ENCODE measurements around the gene DPP3. TPM values are rescaled to one million over a fixed set of nuclear protein-coding genes. Genes with fewer than 3 reads are reported as not detected.
"Not testable (repeated sequence)": the region's sequence is repeated elsewhere in the genome, so short reads cannot be mapped to it uniquely, and the experiment has no call there.

The DPP3 gene
- total and polyA plus RNA-seq, 9 donors: 18.5 to 27.2 (median 23.0) TPM

DNA sequence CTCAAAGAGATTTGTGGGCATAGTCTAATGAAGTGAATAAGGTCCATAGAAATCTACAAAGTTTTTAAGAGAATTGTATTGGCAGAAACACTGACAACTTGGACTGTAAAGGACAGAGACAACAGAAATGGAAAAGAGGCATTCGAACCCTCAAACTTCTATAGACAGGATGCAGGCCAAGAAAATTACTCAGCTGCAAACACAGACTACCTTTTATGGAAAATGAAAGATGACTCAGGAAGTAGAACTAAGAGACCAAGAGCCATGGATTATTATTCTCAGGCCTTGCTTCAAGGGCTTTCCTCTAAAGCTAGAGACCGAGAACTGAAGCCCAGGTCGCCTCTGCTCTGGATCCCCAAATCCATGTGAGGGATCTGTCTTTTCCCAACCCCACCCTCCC lies 17.3 kb upstream of the DPP3 start:
- WGBS (ENCODE audit: insufficient coverage): no CpG with 5 or more reads among the region's 3 CpGs
- no peaks in the 10 kb centered on the region for H3K36me3 ChIP-seq (ENCODE audit: control insufficient read depth, insufficient read depth, low read length)
- H3K4me1 ChIP-seq (ENCODE audit: control insufficient read depth, insufficient read depth, low read length): peaks cover 24% of the 10 kb centered on the region
- H3K9me3 ChIP-seq (replicated peaks; ENCODE audit: control insufficient read depth, low read depth, low read length): peaks cover 3% of the 10 kb centered on the region
- no peaks in the 10 kb centered on the region for H3K27me3 ChIP-seq (ENCODE audit: control insufficient read depth, insufficient read depth, low read length)
- H3K27ac ChIP-seq (ENCODE audit: low read length): no peak overlapping the region
- no peak for DNase-seq
- no peak overlapping the region for H3K4me3 ChIP-seq (ENCODE audit: low read length)

DNA sequence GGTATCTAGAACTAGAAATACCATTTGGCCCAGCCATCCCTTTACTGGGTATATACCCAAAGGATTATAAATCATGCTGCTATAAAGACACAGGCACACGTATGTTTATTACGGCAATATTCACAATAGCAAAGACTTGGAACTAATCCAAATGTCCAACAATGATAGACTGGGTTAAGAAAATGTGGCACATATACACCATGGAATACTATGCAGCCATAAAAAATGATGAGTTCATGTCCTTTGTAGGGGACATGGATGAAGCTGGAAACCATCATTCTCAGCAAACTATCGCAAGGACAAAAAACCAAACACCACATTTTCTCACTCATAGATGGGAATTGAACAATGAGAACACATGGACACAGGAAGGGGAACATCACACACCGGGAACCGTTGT lies 16.1 kb upstream of the DPP3 start:
- DNase-seq; H3K27me3 ChIP-seq (ENCODE audit: control insufficient read depth, insufficient read depth, low read length); H3K4me3 ChIP-seq (ENCODE audit: low read length); H3K36me3 ChIP-seq (ENCODE audit: control insufficient read depth, insufficient read depth, low read length); H3K9me3 ChIP-seq (replicated peaks; ENCODE audit: control insufficient read depth, low read depth, low read length); H3K27ac ChIP-seq (ENCODE audit: low read length): not testable (repeated sequence)
- no CpG with 5 or more reads among the region's 5 CpGs for WGBS (ENCODE audit: insufficient coverage)
- H3K4me1 ChIP-seq (ENCODE audit: control insufficient read depth, insufficient read depth, low read length): peaks cover 26% of the 10 kb centered on the region

DNA sequence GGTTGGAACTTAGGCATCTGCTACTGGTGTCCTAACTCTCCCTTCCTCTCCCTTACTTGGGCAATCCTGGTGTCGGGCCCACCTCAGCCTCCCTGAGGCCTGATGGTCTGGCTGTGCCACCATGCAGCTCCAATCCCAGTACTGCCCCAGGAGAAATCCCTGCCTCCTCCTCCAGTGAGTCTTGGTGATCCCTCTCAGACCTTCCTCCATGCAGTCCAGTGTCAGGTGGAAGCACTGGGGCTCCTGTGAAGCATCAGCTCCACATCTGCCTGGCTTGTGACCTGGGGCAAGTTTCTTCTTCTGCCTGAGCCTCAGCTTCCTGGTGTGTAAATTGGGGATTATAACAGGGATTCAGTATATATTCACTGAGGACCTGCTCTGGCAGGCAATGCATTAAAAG lies 15.3 kb upstream of the DPP3 start:
- Histone ChIP-seq H3K4me3 (ENCODE audit: low read length) (no peak overlapping the region), H3K4me1 (ENCODE audit: control insufficient read depth, insufficient read depth, low read length) (peaks cover 26% of the 10 kb centered on the region), H3K27me3 (ENCODE audit: control insufficient read depth, insufficient read depth, low read length) (no peaks in the 10 kb centered on the region), H3K27ac (ENCODE audit: low read length) (peak overlapping the region; percentile 56), H3K9me3 (replicated peaks; ENCODE audit: control insufficient read depth, low read depth, low read length) (peaks cover 3% of the 10 kb centered on the region), H3K36me3 (ENCODE audit: control insufficient read depth, insufficient read depth, low read length) (peaks cover 4% of the 10 kb centered on the region)
- no peak for DNase-seq
- 67% methylated on average over 1 of the region's 1 CpG for WGBS (ENCODE audit: insufficient coverage)

DNA sequence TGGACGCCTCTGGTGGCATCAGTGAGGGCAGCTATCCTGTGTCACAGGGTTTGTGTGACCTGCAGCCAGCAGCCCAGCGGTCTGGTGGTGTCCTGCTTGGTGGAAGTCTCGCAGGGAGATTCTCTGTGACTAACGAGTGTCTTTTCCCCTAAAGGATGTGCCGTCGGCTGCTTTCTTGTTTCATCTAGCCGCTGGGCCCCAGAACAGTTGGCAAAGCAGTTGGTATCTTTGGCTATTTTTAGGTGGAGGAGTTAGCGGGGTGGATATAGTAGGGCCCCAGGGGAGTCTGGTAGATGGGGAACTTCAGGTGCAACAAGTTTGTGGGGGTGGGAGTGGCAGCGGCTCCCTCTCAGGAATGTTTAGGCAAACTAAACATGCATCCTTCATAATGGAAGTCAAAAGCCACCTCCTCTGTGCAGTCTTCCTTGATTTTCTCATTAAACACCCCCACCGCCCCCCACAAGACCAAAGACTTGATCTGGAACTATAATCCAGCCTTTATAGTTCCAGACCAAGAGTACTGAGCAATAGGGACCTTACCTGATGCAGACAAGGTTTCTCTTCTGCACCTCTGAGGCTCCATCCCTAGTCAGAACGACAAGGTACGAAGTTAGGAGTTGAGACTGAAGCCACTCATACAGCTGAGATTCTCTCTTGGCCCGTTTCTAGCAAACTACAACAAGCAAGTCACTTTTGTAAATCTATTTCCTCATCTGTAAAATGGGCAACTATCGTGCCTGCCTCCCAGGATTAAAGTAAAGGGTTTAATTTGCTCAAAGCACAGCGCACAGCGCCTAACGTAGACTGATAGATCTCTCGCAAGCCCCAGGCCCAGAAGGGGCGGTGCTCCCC lies 14.6 kb upstream of the DPP3 start:
- peak; percentile 63 for DNase-seq
- H3K27ac ChIP-seq (ENCODE audit: low read length): peak overlapping the region; percentile 92

DNA sequence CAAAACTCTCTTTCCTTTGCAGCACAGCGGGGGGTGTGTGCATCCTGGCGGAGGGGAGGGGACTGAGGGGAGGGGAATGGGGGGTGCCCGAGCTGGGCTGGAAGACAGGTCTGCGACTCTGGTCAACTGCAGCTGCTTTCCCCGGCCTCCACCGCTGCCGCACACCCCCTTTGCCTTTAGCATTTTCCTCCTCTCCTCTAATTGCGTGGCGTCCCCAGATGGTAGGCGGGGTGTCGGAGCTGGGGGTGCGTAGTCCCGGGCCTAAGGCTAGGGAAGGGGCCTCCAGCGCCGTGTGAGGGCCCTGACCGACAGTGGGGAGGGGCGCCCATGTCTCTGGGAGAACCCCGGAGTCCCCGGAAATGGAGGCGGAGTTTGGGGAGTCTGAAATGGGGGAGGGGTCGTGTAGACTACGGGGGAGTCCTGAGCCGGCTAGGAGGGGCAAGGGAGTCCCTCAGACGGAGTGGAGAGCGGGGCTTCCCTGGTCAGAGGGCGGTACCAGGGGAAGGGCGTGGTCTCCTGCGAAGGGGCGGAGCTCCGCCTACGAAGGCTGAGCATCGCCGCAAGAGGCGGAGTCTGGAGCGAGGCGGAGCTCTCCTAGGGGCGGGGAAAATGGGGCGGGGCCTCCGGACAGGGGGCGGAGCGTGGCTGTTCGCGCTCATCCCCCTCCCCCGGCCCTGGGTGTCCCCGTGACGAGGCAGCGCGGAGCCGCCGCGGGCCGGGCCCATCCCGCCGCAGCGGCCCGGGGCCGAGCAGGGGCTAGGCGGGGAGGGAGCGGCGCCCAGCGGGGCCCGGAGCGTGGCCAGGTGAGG lies 13.8 kb upstream of the DPP3 start, which contains the start of gene PELI3:
PELI3 (plus strand) TSS at position 681 of the 809 bp plus-strand sequence. CDS start 1,224 bp downstream, outside the sequence.
- WGBS (ENCODE audit: insufficient coverage): 0% methylated on average over 52 of the region's 63 CpGs
- no peaks in the 10 kb centered on the region for H3K27me3 ChIP-seq (ENCODE audit: control insufficient read depth, insufficient read depth, low read length)

More for the DNA sequence above, 14.6 kb upstream of the DPP3 start:
- H3K9me3 ChIP-seq (replicated peaks; ENCODE audit: control insufficient read depth, low read depth, low read length): peaks cover 3% of the 10 kb centered on the region
- 32% methylated on average over 12 of the region's 19 CpGs for WGBS (ENCODE audit: insufficient coverage)
- peaks cover 26% of the 10 kb centered on the region for H3K4me1 ChIP-seq (ENCODE audit: control insufficient read depth, insufficient read depth, low read length)
- no peaks in the 10 kb centered on the region for H3K27me3 ChIP-seq (ENCODE audit: control insufficient read depth, insufficient read depth, low read length)
- peaks cover 4% of the 10 kb centered on the region for H3K36me3 ChIP-seq (ENCODE audit: control insufficient read depth, insufficient read depth, low read length)
- H3K4me3 ChIP-seq (ENCODE audit: low read length): peak overlapping the region; percentile 74

DNA sequence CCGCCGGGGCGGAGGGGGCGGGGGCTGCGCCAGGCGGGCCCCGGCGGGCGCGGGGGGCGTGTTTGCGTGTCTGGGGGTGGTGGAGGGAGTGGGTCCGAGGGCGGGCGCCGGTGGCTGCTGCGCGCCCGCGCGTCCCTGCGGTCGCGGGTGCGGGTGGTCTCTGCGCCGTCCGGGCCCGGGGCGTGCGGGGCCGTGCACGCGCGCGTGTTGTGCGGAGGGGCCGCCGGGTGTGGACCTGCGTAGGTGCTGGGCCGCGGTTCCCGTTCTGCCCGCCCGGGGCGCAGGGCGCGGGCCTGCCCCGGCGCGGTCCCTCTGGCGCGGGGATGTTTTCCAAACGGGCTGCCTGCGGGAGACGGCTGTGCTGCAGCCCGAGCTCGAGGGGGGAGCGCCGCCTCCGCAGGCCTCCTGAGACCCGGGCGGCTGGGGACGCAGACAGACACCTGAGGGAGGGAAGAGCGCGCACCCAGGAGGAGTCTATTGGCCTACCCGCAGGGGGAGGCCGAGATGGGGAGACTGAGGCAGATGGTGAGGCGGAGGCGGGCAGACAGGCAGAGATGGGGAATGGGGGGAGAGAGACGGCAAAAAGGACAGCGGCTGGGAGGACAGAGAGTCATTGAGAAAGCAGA lies 13.1 kb upstream of the DPP3 start:
- peaks cover 13% of the 10 kb centered on the region for H3K36me3 ChIP-seq (ENCODE audit: control insufficient read depth, insufficient read depth, low read length)

More for the DNA sequence above, 13.8 kb upstream of the DPP3 start, which contains the start of gene PELI3:
- DNase-seq: peak; percentile 97
- Histone ChIP-seq H3K27ac (ENCODE audit: low read length) (peak within 1 kb of the TSS; percentile 92), H3K9me3 (replicated peaks; ENCODE audit: control insufficient read depth, low read depth, low read length) (peaks cover under 1% of the 10 kb centered on the region), H3K4me3 (ENCODE audit: low read length) (peak within 1 kb of the TSS; percentile 74), H3K4me1 (ENCODE audit: control insufficient read depth, insufficient read depth, low read length) (peaks cover 26% of the 10 kb centered on the region), H3K36me3 (ENCODE audit: control insufficient read depth, insufficient read depth, low read length) (peaks cover 8% of the 10 kb centered on the region)

DNA sequence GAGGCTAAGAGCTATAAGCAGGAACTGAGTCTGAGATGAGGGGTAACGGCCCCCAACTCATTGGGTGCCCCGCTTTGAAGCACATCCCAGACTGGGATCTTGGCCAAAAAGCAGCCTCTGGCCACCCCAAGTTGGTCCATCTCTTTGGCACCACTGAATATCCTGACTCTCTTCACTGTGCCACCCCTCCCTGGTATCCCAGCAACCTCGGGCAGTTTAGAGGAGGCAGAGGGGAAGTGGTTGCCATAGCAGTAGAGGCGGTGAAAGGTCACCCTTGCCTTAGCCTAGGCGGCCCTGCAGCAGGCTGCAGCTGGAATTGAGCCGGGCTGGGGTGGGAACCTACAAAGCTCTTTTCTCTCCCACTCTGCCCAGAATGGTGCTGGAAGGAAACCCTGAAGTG lies 12.5 kb upstream of the DPP3 start:
- peaks cover 19% of the 10 kb centered on the region for H3K36me3 ChIP-seq (ENCODE audit: control insufficient read depth, insufficient read depth, low read length)
- WGBS (ENCODE audit: insufficient coverage): 40% methylated on average over 1 of the region's 6 CpGs
- peak; percentile 57 for DNase-seq
- peaks cover 26% of the 10 kb centered on the region for H3K4me1 ChIP-seq (ENCODE audit: control insufficient read depth, insufficient read depth, low read length)
- H3K27ac ChIP-seq (ENCODE audit: low read length): no peak overlapping the region
- peak overlapping the region; percentile 51 for H3K4me3 ChIP-seq (ENCODE audit: low read length)
- H3K9me3 ChIP-seq (replicated peaks; ENCODE audit: control insufficient read depth, low read depth, low read length): no peaks in the 10 kb centered on the region
- no peaks in the 10 kb centered on the region for H3K27me3 ChIP-seq (ENCODE audit: control insufficient read depth, insufficient read depth, low read length)

More for the DNA sequence above, 13.1 kb upstream of the DPP3 start:
- H3K27me3 ChIP-seq (ENCODE audit: control insufficient read depth, insufficient read depth, low read length): no peaks in the 10 kb centered on the region
- H3K9me3 ChIP-seq (replicated peaks; ENCODE audit: control insufficient read depth, low read depth, low read length): no peaks in the 10 kb centered on the region
- H3K4me3 ChIP-seq (ENCODE audit: low read length): peak overlapping the region; percentile 51
- 2% methylated on average over 68 of the region's 72 CpGs for WGBS (ENCODE audit: insufficient coverage)
- peaks cover 26% of the 10 kb centered on the region for H3K4me1 ChIP-seq (ENCODE audit: control insufficient read depth, insufficient read depth, low read length)
- DNase-seq: peak; percentile 48
- H3K27ac ChIP-seq (ENCODE audit: low read length): no peak overlapping the region

DNA sequence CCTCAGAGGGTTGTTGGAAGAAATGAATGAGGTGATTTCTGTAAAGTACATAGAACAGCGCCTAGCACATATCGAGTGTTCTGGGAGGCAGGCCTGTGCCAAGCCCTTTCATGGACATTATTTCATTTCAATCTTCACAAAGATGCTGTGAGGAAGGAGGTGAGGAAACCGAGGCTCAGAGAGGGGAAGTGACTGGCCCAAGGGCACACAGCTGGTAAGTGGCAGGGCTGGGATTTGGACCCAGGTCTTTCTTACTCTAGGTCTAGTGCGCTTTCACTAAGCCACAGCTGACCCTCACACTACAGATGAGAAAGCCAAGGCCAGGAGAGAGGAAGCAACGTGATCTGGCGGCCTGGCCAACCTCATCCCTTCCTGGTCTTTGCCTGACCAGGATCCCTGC lies 11.5 kb upstream of the DPP3 start:
- peaks cover 26% of the 10 kb centered on the region for H3K4me1 ChIP-seq (ENCODE audit: control insufficient read depth, insufficient read depth, low read length)
- H3K36me3 ChIP-seq (ENCODE audit: control insufficient read depth, insufficient read depth, low read length): peaks cover 29% of the 10 kb centered on the region
- 100% methylated on average over 1 of the region's 6 CpGs for WGBS (ENCODE audit: insufficient coverage)
- no peaks in the 10 kb centered on the region for H3K27me3 ChIP-seq (ENCODE audit: control insufficient read depth, insufficient read depth, low read length)
- H3K9me3 ChIP-seq (replicated peaks; ENCODE audit: control insufficient read depth, low read depth, low read length): no peaks in the 10 kb centered on the region
- no peak overlapping the region for H3K27ac ChIP-seq (ENCODE audit: low read length)
- no peak for DNase-seq
- no peak overlapping the region for H3K4me3 ChIP-seq (ENCODE audit: low read length)

DNA sequence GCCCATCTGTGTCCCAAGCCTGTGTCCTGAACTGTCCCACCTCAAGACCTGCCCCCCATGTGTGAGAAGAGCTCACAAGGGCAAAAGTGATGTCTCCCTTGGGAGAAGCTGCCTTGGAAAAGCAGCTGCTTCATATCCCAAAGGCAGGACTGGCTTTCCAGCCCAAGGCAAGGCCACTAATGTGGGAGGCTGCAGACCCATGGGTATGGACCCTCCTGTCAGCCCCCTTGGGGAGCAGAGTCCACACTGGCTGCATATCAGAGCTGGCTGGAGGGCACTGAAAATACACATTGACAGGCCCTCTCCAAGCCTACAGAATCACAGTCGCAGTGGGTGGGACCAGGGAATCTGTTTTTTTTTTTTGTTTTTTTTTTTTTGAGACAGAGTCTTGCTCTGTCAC lies 10.8 kb upstream of the DPP3 start:
- DNase-seq: no peak
- Histone ChIP-seq H3K27ac (ENCODE audit: low read length) (no peak overlapping the region), H3K9me3 (replicated peaks; ENCODE audit: control insufficient read depth, low read depth, low read length) (no peaks in the 10 kb centered on the region), H3K4me3 (ENCODE audit: low read length) (no peak overlapping the region), H3K36me3 (ENCODE audit: control insufficient read depth, insufficient read depth, low read length) (peaks cover 36% of the 10 kb centered on the region), H3K4me1 (ENCODE audit: control insufficient read depth, insufficient read depth, low read length) (peaks cover 26% of the 10 kb centered on the region), H3K27me3 (ENCODE audit: control insufficient read depth, insufficient read depth, low read length) (no peaks in the 10 kb centered on the region)
- WGBS (ENCODE audit: insufficient coverage): no CpG with 5 or more reads among the region's 1 CpG

DNA sequence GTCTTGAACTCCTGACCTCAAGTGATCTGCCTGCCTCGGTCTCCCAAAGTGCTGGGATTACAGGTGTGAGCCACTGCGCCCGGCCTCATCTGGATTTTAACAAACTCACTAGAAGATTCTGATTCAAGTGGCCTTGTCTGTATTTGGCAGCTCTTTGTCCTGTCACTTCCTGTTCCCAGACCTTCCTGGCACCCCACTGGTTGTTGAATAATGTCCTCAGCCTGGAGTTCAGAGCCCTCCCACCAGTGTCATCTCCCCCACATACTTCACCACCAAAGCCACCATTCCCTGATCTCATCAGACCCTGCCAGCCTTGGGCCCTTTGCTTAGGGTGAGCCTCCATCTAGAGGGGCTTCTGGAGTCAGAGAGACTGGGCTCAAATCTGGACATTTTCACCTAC lies 10.2 kb upstream of the DPP3 start:
- no peaks in the 10 kb centered on the region for H3K9me3 ChIP-seq (replicated peaks; ENCODE audit: control insufficient read depth, low read depth, low read length)
- peaks cover 22% of the 10 kb centered on the region for H3K4me1 ChIP-seq (ENCODE audit: control insufficient read depth, insufficient read depth, low read length)
- no peak for DNase-seq
- 88% methylated on average over 3 of the region's 3 CpGs for WGBS (ENCODE audit: insufficient coverage)
- no peak overlapping the region for H3K27ac ChIP-seq (ENCODE audit: low read length)
- no peak overlapping the region for H3K4me3 ChIP-seq (ENCODE audit: low read length)
- H3K36me3 ChIP-seq (ENCODE audit: control insufficient read depth, insufficient read depth, low read length): peaks cover 37% of the 10 kb centered on the region
- no peaks in the 10 kb centered on the region for H3K27me3 ChIP-seq (ENCODE audit: control insufficient read depth, insufficient read depth, low read length)
